Measurements from ENCODE around the gene WDR46.

WDR46 gene

DNA sequence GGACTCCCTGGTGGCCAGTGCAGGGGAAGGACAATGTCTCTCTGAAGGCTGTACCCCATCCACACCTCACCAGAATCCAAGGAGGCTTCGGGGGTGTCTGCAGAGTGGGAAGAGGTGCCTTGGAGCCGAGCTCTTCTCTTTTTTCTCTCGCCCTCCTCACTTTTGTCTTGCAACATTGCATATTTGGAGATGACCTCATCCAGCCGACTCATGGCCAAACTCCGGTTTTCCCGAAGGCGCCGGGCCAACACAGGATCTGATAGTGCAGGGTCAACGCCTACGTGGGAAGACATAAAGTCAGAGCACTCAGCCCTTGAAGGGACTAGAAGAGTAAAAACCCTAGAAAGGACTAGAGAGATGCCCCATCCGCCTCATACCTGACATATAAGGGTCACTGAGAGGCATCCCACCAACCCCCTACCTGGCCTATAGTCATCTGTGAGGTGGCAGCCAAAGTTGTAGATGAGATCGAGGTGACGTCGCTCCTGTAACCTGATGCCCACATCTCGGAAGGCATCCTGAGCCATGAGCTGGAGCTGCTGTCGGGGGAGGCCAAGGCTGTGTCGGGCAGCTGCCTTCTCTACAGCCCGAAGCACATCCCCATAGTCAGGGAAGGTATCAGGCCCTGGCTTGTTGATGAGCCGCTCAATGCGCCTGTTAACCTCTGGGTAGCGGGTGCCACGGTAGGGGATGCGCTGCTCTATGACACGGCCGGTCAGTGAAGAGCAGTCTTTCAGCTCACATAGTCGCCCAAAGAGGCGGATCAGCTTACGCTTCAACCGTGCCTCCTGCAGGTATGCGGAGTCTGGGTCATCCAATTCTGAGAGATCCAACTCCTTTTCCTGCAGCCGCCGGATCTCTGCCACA lies 31.5 kb upstream of the WDR46 start:
- H3K36me3 ChIP-seq (ENCODE audit: control insufficient read depth in 5 of 5, insufficient read depth in 5 of 5, low read length in 5 of 5): peaks cover 0 to 34% (median 30%) of the 10 kb centered on the region in 5 donors
- H3K9me3 ChIP-seq (ENCODE audit: control insufficient read depth in 5 of 5, low read length in 5 of 5): no peaks in the 10 kb centered on the region
- H3K4me1 ChIP-seq (ENCODE audit: control insufficient read depth in 5 of 5, insufficient read depth in 5 of 5, low read length in 5 of 5): peaks cover 17 to 68% (median 65%) of the 10 kb centered on the region in 5 donors
- H3K27me3 ChIP-seq (ENCODE audit: control insufficient read depth in 5 of 5, insufficient read depth in 4 of 5, low read length in 5 of 5): no peaks in the 10 kb centered on the region
- peak overlapping the region; percentile 5 to 32 (median 24) for H3K4me3 ChIP-seq (ENCODE audit: low read depth in 1 of 5, low read length in 5 of 5)
- peak overlapping the region in 3 of 5 donors; percentile 9 to 67 (median 51) for H3K9ac ChIP-seq (ENCODE audit: low read length in 5 of 5)
- peak overlapping the region; percentile 51 for H3K27ac ChIP-seq (ENCODE audit: low read depth, low read length)

- no peaks in the 10 kb centered on the region for H3K27me3 ChIP-seq (ENCODE audit: control insufficient read depth in 5 of 5, insufficient read depth in 4 of 5, low read length in 5 of 5)
- H3K36me3 ChIP-seq (ENCODE audit: control insufficient read depth in 5 of 5, insufficient read depth in 5 of 5, low read length in 5 of 5): peaks cover 0 to 34% (median 30%) of the 10 kb centered on the region in 5 donors
- H3K9ac ChIP-seq (ENCODE audit: low read length in 5 of 5): peak overlapping the region in 2 of 5 donors; percentile 39 to 67
- peak overlapping the region; percentile 51 for H3K27ac ChIP-seq (ENCODE audit: low read depth, low read length)
- H3K9me3 ChIP-seq (ENCODE audit: control insufficient read depth in 5 of 5, low read length in 5 of 5): no peaks in the 10 kb centered on the region
- peaks cover 17 to 75% (median 71%) of the 10 kb centered on the region in 5 donors for H3K4me1 ChIP-seq (ENCODE audit: control insufficient read depth in 5 of 5, insufficient read depth in 5 of 5, low read length in 5 of 5)
- H3K4me3 ChIP-seq (ENCODE audit: low read depth in 1 of 5, low read length in 5 of 5): peak overlapping the region in 3 of 5 donors; percentile 5 to 32 (median 22)
These were observed 30.9 kb upstream of the WDR46 start for GRCh38 chr6:33319939-33320314.

- peaks cover 17 to 76% (median 72%) of the 10 kb centered on the region in 5 donors for H3K4me1 ChIP-seq (ENCODE audit: control insufficient read depth in 5 of 5, insufficient read depth in 5 of 5, low read length in 5 of 5)
- H3K27ac ChIP-seq (ENCODE audit: low read depth, low read length): peak overlapping the region; percentile 76
- H3K27me3 ChIP-seq (ENCODE audit: control insufficient read depth in 5 of 5, insufficient read depth in 4 of 5, low read length in 5 of 5): no peaks in the 10 kb centered on the region
- peak overlapping the region in 3 of 5 donors; percentile 34 to 69 (median 52) for H3K9ac ChIP-seq (ENCODE audit: low read length in 5 of 5)
- H3K36me3 ChIP-seq (ENCODE audit: control insufficient read depth in 5 of 5, insufficient read depth in 5 of 5, low read length in 5 of 5): peaks cover 0 to 34% (median 30%) of the 10 kb centered on the region in 5 donors
- no peaks in the 10 kb centered on the region for H3K9me3 ChIP-seq (ENCODE audit: control insufficient read depth in 5 of 5, low read length in 5 of 5)
- peak overlapping the region in 4 of 5 donors; percentile 85 to 95 (median 85) for H3K4me3 ChIP-seq (ENCODE audit: low read depth in 1 of 5, low read length in 5 of 5)
These were observed 29.5 kb upstream of the WDR46 start for GRCh38 chr6:33318426-33319073.

DNA sequence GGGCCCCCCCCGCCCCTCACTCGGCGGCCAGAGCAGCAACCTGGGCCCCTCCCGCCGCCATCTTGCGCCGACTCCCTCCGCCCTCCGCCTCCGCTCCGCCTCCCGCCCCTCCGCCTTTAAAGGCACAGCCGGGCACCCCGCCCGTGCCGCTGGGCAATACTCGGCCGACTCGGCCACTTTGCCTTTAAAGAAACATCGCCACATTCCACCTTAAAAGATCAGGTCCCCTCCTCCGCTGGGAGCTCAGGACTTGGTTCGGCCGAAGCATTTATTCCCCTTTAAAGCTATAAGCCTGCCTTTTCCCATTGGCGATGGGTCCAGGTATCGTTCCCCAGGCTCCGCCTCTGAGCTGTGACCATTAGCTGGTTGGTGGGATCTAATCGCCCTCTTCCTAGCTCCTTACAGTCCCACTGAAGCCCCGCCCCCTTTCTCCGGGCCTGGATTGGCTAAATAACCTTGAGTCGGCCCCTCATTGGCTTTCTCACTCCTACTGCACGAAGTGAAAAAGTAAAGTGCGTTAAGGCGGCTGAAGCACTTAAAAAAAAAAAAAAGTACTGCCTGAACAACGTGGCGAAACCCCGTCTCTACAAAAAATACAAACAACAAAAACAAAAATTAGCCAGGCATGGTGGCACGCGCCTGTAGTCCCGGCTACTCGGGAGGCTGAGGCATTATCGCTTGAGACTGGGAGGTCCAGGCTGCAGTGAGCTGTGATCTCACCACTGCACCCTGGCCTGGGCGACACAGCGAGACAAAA lies 28.8 kb upstream of the WDR46 start, which contains the start of gene ZBTB22:
Gene ZBTB22 (minus strand): TSS at position 76 of the 757 bp plus-strand sequence. CDS start 828 bp downstream, outside the sequence.
- no peaks in the 10 kb centered on the region for H3K9me3 ChIP-seq (ENCODE audit: control insufficient read depth in 5 of 5, low read length in 5 of 5)
- no peaks in the 10 kb centered on the region for H3K27me3 ChIP-seq (ENCODE audit: control insufficient read depth in 5 of 5, insufficient read depth in 4 of 5, low read length in 5 of 5)
- peaks cover 0 to 34% (median 30%) of the 10 kb centered on the region in 5 donors for H3K36me3 ChIP-seq (ENCODE audit: control insufficient read depth in 5 of 5, insufficient read depth in 5 of 5, low read length in 5 of 5)
- peak within 1 kb of the TSS in 4 of 5 donors; percentile 34 to 69 (median 56) for H3K9ac ChIP-seq (ENCODE audit: low read length in 5 of 5)
- H3K27ac ChIP-seq (ENCODE audit: low read depth, low read length): peak within 1 kb of the TSS; percentile 96
- H3K4me3 ChIP-seq (ENCODE audit: low read depth in 1 of 5, low read length in 5 of 5): peak within 1 kb of the TSS; percentile 72 to 95 (median 85)
- peaks cover 17 to 78% (median 72%) of the 10 kb centered on the region in 5 donors for H3K4me1 ChIP-seq (ENCODE audit: control insufficient read depth in 5 of 5, insufficient read depth in 5 of 5, low read length in 5 of 5)

DNA sequence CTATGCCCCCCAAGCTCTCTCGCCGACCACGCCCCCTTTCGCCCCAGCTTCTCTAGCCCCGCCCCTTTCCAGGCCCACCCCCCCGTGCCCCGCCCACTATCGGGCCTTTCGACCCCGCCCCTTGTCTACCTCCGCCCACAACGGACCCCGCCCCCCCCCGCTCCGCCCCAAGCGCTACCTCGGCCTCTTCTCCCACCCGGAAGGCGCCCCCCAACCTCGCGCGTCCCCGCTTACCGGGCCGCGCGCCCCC lies 28.3 kb upstream of the WDR46 start:
- Histone ChIP-seq H3K9me3 (ENCODE audit: control insufficient read depth in 5 of 5, low read length in 5 of 5) (no peaks in the 10 kb centered on the region), H3K36me3 (ENCODE audit: control insufficient read depth in 5 of 5, insufficient read depth in 5 of 5, low read length in 5 of 5) (peaks cover 0 to 34% (median 30%) of the 10 kb centered on the region in 5 donors), H3K4me3 (ENCODE audit: low read depth in 1 of 5, low read length in 5 of 5) (peak overlapping the region; percentile 51 to 85 (median 60)), H3K27me3 (ENCODE audit: control insufficient read depth in 5 of 5, insufficient read depth in 4 of 5, low read length in 5 of 5) (no peaks in the 10 kb centered on the region), H3K4me1 (ENCODE audit: control insufficient read depth in 5 of 5, insufficient read depth in 5 of 5, low read length in 5 of 5) (peaks cover 19 to 81% (median 76%) of the 10 kb centered on the region in 5 donors), H3K27ac (ENCODE audit: low read depth, low read length) (peak overlapping the region; percentile 96), H3K9ac (ENCODE audit: low read length in 5 of 5) (no peak overlapping the region)

- Histone ChIP-seq H3K4me3 (ENCODE audit: low read depth in 1 of 5, low read length in 5 of 5) (peak overlapping the region; percentile 51 to 62 (median 52)), H3K4me1 (ENCODE audit: control insufficient read depth in 5 of 5, insufficient read depth in 5 of 5, low read length in 5 of 5) (peaks cover 21 to 81% (median 76%) of the 10 kb centered on the region in 5 donors), H3K9ac (ENCODE audit: low read length in 5 of 5) (no peak overlapping the region), H3K27ac (ENCODE audit: low read depth, low read length) (peak overlapping the region; percentile 96), H3K27me3 (ENCODE audit: control insufficient read depth in 5 of 5, insufficient read depth in 4 of 5, low read length in 5 of 5) (no peaks in the 10 kb centered on the region), H3K9me3 (ENCODE audit: control insufficient read depth in 5 of 5, low read length in 5 of 5) (no peaks in the 10 kb centered on the region), H3K36me3 (ENCODE audit: control insufficient read depth in 5 of 5, insufficient read depth in 5 of 5, low read length in 5 of 5) (peaks cover 0 to 34% (median 30%) of the 10 kb centered on the region in 5 donors)
These were observed 27.8 kb upstream of the WDR46 start for GRCh38 chr6:33316603-33317418.

GRCh38 chr6:33315793-33316602 lies 27.0 kb upstream of the WDR46 start:
- H3K27ac ChIP-seq (ENCODE audit: low read depth, low read length): peak overlapping the region; percentile 96
- H3K4me1 ChIP-seq (ENCODE audit: control insufficient read depth in 5 of 5, insufficient read depth in 5 of 5, low read length in 5 of 5): peaks cover 21 to 75% (median 72%) of the 10 kb centered on the region in 5 donors
- no peak overlapping the region for H3K9ac ChIP-seq (ENCODE audit: low read length in 5 of 5)
- H3K9me3 ChIP-seq (ENCODE audit: control insufficient read depth in 5 of 5, low read length in 5 of 5): no peaks in the 10 kb centered on the region
- no peaks in the 10 kb centered on the region for H3K27me3 ChIP-seq (ENCODE audit: control insufficient read depth in 5 of 5, insufficient read depth in 4 of 5, low read length in 5 of 5)
- peaks cover 0 to 32% (median 28%) of the 10 kb centered on the region in 5 donors for H3K36me3 ChIP-seq (ENCODE audit: control insufficient read depth in 5 of 5, insufficient read depth in 5 of 5, low read length in 5 of 5)
- no peak overlapping the region for H3K4me3 ChIP-seq (ENCODE audit: low read depth in 1 of 5, low read length in 5 of 5)

- Histone ChIP-seq H3K9me3 (ENCODE audit: control insufficient read depth in 5 of 5, low read length in 5 of 5) (no peaks in the 10 kb centered on the region), H3K4me3 (ENCODE audit: low read depth in 1 of 5, low read length in 5 of 5) (peak overlapping the region; percentile 92 to 99 (median 94)), H3K4me1 (ENCODE audit: control insufficient read depth in 5 of 5, insufficient read depth in 5 of 5, low read length in 5 of 5) (peaks cover 17 to 67% (median 64%) of the 10 kb centered on the region in 5 donors), H3K9ac (ENCODE audit: low read length in 5 of 5) (peak overlapping the region in 1 of 5 donors; percentile 51), H3K27me3 (ENCODE audit: control insufficient read depth in 5 of 5, insufficient read depth in 4 of 5, low read length in 5 of 5) (no peaks in the 10 kb centered on the region), H3K36me3 (ENCODE audit: control insufficient read depth in 5 of 5, insufficient read depth in 5 of 5, low read length in 5 of 5) (peaks cover 0 to 28% (median 21%) of the 10 kb centered on the region in 5 donors), H3K27ac (ENCODE audit: low read depth, low read length) (peak overlapping the region; percentile 96)
These were observed 26.1 kb upstream of the WDR46 start for GRCh38 chr6:33314943-33315792.

Measured in subcutaneous abdominal adipose tissue (tissue), 5 donors.